ENCODE results near the gene BICDL1. TPM values are rescaled to one million over a fixed set of nuclear protein-coding genes. Genes with fewer than 3 reads are reported as not detected.

BICDL1 gene
- total RNA-seq, 1 donor from 2014 or later = 42.4 TPM

DNA sequence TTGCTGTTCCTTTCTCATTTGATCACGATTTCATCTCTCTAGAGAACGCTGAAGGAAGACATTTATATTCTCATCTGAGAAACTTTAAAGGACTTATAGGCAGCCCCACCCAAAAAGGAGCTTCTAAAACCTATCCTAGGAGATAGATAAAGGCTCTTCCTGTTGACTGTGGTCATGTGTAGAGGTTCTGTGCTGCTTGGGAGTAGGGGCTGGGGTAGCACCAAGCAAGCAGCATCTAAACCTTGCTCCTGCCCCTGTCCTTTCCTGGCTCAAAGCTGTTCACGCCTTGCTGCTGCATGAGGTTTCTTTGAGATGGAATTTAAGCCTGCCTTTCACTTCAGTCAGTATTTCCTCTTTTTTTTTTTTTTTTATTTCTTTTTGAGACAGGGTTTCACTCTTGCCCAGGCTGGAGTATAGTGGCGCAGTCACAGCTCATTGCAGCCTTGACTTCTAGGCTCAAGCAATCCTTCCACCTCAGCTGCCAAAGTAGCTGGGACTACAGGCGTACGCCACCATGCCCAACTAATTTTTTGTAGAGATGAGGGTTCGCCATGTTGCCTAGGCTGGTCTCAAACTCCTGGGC lies 86.1 kb downstream of the BICDL1 start:
- intact Hi-C loops (cut with micrococcal nuclease) = loop anchor here (5.0 kb wide), 1 partner anchor 33 kb away; no protein-coding TSS in a partner anchor

DNA sequence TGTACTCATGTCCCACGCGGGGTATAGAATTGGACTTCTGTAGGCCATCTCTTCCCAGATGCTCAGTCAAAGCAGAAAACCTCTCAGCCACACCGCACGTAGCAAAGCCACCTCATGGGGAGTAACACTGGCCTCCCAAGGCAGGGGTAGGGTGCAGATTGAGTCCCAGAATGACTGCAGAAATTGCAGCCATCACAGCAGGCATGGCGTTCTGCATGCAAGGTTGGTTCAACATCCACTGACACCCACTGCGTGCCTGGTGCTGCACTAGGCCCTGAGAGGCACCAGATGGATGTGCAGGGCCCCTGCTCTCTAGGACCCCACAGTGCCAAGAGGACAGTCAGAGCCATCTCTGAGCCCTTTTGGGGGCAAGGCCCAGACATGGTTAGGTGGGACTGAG lies 87.6 kb downstream of the BICDL1 start:
- intact Hi-C loops (cut with micrococcal nuclease) = loop anchor here (5.0 kb wide), 1 partner anchor 34 kb away; no protein-coding TSS in a partner anchor

DNA sequence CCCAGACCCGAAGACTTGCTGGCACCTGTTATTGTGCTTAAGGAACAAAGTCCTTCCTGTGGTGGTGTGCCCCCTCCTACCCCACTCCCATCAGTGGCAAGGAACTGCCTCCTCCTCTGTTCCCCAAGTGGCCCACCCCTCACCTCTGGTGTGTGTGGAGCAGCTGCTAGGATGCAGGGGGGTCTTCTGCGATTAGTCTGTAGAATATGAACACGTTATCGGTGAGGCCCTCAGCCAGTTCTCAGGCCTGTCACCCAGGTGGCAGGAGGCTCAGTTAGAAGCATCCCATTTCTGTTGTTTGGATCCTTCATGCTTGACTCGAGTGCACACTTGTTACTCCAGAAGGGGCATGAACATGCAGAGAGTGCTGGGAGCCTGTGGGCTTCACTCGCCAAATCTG lies 88.2 kb downstream of the BICDL1 start:
- intact Hi-C loops (cut with micrococcal nuclease) = loop anchor here (5.0 kb wide), 1 partner anchor 35 kb away; no protein-coding TSS in a partner anchor

DNA sequence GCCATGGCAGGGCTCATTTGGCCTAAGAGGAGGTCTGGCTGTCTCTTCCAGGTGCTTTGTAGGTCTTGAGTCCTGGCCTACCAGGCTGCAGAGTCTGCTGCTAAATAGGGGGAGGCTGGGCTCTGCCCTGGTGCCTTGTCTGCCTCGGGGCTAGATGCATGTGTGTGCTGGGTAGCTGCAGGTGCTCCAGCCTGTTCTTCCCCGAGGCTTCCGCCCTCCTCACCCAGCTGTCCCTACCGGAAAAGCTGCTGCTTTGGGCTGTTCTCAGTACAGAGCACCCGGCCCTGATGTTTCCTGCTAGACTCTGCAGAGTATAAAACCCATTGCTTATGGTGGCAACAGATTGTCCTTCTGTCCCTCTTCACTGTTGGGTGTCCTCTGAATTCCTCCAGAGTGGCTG lies 89.8 kb downstream of the BICDL1 start:
- intact Hi-C loops (cut with micrococcal nuclease) = loop anchor here (5.0 kb wide), 1 partner anchor 37 kb away; no protein-coding TSS in a partner anchor

DNA sequence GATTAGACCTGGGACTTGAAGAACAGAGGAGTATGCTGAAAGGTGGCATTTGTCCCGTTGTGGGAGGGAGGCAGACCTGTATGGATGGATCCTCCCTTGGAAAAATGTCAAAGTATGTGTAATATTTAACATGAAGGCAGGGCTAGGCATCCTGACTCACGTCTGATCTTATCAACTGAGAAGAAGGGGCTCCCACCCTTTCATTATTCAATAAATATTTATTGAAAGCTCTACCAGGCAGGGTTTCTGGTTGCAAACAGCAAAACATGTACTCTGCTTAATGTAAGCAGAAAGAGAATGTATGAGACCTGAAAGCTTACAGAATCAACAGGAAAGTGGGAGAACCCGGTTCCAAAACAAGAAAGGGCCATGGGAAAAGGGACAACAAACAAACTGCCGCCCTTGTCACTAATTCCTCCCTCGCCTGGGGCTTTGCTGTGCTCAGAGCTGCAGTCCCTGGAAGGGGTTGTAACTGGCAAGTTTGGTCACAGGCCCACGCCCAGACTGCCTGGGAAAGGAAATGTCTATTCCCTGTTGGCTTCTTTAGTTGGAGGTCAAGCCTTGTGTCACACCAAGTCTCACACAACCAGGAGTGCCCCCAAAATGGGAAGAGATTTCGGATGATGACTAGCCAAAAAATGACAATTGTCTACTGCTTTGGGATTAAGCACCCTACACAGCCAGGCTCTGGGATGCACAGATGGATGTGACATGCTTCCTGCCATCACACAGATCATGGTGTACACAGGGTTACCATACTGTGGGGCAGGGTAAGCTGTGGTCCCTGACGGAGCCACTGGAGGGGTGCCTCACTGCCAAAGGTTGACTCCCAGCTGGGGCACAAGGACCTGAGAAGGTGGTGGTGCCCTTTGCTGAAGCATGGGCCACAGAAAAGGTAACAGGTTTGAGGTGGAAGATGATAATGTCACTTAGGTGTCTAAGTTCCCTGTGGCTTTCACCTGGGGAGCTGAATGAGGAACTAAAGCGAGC lies 90.7 kb downstream of the BICDL1 start:
- intact Hi-C loops (cut with micrococcal nuclease) = loop anchor here (5.0 kb wide), 1 partner anchor 37 kb away; no protein-coding TSS in a partner anchor

DNA sequence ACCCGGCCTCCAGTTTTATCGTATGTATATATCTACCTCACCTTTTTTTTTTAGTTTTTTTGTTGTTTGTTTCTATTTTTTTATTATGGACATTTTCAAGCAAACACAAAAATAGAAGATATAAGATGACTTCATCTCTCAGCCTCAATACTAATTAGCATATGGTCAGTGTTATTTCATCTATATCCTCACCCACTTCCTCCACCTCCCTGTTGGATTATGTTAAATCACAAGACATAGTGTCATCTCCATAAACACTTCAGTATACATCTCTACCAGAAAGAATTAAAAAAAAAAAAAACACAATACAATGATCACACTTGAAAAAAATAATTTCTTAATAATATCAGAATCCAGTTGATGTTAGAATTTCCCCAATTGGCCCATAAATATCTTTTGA lies 92.6 kb downstream of the BICDL1 start:
- intact Hi-C loops (cut with micrococcal nuclease) = no loop called here

DNA sequence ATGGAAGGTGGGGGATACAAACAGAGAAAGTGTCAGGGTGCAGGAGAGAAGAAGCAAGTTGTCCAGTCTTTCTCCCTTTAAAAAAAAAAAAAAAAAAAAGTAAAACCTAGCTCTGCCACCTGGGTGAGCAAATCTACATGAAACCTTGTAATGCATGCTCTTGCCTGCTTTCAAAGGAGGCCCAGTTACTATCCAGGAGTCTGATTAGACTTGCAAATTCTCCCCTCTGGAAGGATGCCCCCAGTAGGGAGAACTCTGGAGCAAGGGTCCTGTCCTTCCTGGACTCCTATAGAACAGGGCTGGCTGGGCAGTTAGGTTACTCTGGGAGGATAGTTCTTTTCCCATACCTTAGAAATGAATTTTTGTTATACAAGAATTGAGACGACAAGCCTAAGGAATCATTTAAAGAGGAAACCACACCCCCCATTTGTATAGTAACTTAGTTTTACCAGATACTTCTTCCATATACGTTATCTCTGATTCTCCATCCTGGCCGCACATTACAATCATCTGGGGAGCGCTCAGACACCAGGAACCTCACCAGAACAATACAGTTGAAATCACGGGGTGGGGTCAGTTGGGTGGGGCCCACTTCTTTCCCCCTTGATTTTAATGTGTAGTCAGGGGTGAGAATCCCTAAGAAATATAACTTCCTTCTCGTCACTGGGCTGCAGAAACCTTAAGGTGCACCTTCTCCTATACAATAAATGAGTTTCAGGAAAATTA lies 97.0 kb downstream of the BICDL1 start:
- intact Hi-C loops (cut with micrococcal nuclease) = loop anchor here (2.0 to 5.0 kb wide), 2 partner anchors 149 to 209 kb away; partner anchors contain the start of gene CIT

DNA sequence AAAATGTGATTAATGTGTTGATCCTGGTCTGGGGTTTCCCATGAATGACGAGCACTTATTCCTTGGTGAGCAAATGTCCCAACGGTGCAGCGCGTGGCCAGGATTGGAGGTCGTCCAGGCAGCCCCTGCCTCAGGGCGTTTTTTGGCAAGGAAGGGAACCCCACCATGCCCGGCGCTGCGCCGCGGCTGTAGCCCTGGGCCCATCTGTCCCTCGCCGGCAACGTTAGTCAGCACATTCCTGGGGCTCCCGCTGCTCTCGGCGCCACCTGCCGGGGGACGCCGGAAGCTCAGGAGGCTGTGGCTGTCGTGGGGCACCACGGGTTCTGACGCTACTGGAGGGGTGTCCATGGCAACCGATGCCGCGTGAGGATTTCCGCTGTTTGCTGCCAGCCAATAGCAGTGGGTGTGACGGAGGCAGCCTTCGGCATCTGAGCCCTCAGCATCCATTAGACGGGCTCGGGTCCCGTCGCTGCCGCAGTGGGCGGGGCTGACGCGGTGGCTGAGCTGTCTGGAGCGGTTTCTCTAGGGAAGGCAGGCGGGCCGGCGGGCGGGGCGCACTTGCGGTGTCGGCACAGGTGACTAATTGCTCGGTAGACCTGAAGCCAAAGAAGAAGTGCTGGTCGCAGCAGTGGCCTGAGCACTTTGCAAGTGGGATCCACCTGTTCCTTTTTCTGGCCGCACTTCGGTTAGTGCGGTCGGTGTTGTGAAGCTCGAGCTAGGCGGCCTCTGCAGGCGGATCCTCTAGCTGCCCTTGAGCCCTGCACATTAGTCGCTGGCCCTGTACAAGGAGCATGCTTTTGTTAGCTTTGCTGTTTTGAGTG lies 98.0 kb downstream of the BICDL1 start:
- intact Hi-C loops (cut with micrococcal nuclease) = loop anchor here (1.0 to 5.0 kb wide), 8 partner anchors 29 to 230 kb away; partner anchors contain the start of genes CIT, RAB35 and RPLP0

DNA sequence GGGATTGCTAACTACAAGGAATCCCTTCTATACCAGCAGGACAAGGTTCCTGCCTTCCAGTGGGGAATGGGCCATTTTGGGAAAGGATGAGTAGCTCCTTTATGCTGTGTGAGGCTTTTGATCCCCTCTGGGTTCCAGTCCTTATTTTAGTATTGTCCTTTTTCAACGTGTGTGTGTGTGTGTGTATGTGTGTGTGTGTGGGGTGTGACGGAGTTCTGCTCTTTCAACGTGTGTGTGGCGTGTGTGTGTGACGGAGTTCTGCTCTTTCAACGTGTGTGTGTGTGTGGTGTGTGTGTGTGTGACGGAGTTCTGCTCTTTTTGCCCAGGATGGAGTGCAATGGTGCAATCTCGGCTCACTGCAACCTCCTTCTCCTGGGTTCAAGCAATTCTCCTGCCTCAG lies 100.1 kb downstream of the BICDL1 start:
- intact Hi-C loops (cut with micrococcal nuclease) = loop anchor here (5.0 kb wide), 1 partner anchor 152 kb away; no protein-coding TSS in a partner anchor

DNA sequence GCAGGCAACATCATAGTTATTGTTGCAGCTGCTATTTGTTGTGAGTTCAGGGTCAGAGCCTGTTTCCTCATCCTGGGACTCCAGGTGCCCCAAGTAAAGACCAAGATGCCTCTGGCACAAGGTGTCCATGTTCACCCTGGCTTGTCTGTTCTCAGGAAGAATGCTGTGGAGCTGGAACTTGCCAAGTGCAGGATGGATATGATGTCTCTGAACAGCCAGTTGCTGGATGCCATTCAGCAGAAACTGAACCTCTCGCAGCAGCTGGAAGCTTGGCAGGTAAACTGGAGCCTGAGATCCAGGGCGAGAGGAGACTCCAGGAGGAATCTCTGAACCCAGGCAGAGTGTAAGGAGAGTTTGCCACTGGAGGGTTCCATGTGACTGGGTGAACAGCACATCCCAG lies 100.8 kb downstream of the BICDL1 start:
- intact Hi-C loops (cut with micrococcal nuclease) = loop anchor here (5.0 kb wide), 1 partner anchor 152 kb away; no protein-coding TSS in a partner anchor

DNA sequence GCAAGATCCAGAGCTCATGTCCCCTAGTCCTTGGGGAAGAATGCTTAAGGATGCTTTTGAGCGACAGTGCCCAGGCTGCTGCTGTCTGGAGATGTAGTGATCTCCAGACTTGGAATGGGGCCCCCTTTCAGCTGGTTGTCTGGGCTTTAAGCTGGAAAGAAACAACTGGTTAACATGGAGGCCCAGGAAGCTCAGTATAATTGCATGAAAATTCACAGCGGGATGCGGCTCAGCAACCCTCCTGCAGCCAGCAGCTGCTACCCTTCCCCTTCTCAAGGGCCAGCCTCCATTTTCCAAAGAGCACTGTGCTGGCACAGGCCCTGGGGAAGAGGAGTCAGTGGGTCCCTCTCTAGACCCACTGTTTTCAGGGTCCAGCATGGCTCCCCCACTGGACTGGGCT lies 101.2 kb downstream of the BICDL1 start:
- intact Hi-C loops (cut with micrococcal nuclease) = no loop called here

DNA sequence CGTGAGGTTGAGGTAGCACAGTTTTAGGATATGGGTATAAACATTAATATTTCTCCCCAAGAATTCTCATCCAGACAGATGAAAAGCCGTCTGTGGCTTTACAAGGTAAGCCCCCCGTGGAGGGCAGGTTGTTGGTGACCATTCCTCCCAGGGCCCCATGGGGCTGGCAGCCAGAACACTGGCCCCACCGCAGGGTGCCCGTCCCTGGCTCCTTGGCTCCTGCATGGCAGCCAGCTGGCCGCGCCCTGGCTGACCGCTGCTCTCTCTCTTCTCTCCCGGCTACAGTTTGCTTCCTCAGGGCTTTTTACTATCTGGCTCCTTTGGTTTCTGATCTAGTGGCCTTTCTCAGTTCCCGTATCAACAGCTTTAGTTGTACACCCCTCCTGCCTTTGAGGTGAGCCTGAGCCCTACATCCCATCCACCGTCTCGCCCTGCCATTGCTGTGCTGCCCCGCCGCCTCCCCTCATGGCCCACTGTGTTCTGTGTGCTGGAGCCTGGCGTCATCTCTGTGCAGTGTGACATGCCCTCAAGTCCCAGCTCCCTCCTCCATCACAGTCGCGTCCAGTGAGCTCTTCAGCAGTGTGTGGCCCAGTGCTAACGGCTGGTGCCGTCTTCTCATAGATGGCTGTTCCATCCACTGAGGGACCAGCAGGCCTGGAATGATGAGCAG lies 101.7 kb downstream of the BICDL1 start:
- intact Hi-C loops (cut with micrococcal nuclease) = no loop called here

DNA sequence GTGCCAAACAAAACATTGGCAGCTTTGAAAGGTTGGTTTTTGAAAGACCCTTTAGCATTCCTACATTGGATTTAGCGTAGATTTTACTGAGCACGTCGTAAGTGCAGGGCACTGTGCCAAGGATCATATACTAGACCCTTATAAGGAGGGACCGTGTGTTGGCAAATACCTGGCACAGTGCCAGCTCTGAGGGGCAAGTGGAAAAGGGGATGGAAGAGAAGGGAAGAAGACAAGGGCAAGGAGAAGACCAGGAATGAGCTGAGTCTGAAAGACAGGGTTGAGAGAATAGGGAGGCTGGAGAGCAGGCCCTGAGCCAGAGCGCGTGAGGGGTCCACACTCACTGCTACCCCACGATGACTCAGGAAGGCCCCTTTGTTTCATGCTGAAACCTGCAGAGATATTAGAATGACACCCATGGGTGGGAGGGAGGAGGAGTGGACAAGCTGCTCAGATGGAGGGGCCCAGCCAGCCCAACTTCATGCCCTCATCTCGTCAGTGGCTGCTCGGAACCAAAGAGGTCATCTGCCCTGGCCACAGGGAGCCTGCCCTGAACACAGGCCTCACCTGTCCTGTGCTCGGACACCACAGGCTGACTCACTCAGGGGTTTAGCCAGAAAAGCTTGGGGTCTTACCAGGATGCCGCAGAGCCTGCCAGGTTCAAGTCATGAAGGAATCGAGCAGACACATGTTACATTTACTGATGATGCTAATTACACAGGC lies 102.5 kb downstream of the BICDL1 start:
- intact Hi-C loops (cut with micrococcal nuclease) = no loop called here

DNA sequence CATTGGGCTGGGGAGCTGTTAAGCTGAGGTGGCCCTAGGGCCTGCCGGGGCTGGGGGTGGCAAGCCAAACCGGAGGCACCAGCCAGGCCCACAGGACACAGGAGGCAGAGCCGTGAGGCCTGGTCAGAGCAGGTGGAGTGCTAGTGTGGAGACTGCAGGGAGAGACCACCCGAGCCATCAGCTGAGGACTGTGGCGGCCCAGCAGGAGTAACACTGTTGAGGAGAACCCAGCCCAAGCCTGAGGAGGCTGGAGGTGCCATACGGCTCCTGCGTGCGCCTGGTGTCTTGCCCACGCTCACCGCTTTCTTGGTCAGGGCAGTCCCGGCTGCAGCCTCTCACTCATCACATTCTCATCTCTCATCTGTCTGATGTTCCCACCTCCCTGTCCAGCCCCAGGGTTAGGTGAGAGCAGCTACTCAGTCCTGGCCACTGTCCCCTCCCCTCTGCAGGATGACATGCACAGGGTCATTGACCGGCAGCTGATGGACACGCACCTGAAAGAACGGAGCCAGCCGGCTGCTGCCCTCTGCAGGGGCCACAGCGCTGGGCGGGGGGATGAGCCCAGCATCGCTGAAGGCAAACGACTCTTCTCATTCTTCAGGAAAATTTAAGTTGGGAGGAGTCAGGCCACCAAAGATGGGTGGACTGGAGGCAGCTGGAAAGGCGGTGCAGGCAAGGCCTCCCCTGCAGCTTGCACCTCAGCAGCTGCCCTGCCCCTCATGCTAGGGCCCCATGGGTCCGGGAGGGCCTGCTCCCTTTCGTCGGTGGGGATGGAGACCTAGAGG lies 103.7 kb downstream of the BICDL1 start:
- intact Hi-C loops (cut with micrococcal nuclease) = no loop called here

DNA sequence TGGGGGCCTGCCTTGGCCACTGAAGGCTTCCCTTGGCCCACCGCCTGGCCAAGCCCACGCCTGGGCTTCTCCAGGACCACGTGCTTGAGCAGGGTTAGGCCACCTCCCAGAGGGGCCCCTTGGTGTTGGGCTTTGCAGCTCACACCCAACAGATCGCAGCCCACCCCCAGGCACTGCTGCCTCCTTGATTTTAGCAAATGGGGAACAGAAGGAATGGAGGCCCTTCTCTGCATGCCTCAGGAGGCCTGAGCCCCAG lies 104.2 kb downstream of the BICDL1 start:
- intact Hi-C loops (cut with micrococcal nuclease) = no loop called here

DNA sequence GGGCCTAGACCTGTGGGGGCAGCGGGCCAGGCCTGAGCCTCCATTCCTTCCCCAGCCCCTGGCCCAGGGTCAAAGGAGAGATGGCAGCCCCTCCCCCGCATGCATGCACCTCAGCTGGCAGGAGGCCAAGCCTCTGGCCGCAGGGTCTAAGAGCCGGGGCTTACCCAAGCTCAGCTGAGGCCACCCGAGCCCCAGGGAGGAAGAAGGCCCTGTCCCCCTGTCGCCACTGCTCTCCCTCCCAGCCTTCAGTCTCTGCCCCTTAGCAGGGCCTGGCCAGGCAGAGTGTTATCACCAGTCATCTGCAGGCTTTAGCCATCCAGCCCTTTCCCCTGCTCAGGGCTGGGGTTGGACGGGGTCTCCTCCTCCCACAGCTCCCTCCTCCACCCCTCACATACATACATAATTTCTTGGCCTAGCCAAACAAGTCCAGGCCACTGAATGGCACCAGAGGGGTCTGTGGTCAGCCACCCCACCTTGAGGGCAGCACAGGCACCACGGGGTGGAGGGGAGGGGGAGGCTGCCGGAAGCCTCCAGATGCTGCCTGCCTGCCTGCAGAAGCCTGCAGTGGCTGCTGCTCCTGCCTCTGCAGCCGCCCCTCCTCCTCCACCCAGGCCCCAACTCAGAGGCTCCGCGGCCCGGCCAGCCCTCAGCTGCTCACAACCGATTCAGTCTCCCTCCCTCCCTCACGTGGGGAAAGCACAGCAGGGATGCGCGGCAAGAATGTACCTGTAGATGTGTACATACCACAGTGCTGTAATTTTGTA lies 104.7 kb downstream of the BICDL1 start:
- intact Hi-C loops (cut with micrococcal nuclease) = no loop called here

DNA sequence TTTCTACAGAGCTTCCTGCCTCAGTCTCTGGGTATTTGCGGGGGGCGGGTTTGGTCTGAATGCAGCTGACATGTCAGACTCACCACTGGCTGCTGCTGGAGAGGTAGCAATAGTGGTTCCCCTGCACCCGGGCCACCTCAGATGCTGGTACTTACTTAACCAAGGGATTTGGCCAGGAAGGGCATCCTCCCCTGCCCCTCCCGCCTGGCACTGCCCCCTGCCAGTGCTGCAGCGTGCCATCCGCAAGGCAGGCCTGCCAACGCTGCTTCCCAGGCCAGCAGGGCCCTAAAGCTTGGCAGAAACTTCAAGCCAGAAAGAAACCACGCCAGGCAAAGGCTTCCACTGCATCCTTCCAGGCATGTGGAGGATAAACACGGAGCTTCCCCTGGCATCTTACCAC lies 105.4 kb downstream of the BICDL1 start:
- intact Hi-C loops (cut with micrococcal nuclease) = no loop called here

DNA sequence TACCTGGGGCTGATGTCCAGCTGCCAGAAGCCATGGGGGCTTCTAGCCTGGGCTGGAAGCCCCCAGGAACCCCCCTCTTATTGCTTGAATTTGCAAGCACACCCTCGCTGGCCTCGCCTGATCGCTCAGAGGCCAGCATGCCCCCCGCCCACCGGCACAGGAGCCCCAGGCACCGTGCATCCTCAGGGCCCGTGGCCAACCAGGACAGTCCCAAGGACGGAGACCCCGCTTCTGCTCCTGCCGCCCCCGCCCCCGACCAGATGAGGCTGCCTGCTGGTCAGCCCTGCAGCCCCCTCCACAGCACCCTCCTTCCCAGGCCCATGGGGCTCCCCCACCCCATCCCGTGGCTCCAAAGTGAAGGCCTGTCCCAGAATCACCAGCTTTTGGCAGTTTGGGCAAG lies 106.3 kb downstream of the BICDL1 start:
- intact Hi-C loops (cut with micrococcal nuclease) = no loop called here
